Thoracic aorta (tissue), 2 donors: Measurements from ENCODE around the gene ATG10. TPM values are rescaled to one million over a fixed set of nuclear protein-coding genes. Genes with fewer than 3 reads are reported as not detected.
"Not testable (repeated sequence)": the region's sequence is repeated elsewhere in the genome, so short reads cannot be mapped to it uniquely, and the experiment has no call there.

Experiments
- ATAC-seq: fragments of 150-250 bp; one replicate; pipeline ENCODE4 v1.8.0; 2017; ENCODE audit warnings: low read depth; ENCODE audit not compliant: insufficient number of reproducible peaks, low FRiP score
- DNase-seq: peaks from one replicate; pipeline ENCODE4 v3.0.0-alpha.2; 2020; ENCODE audit warnings: low spot score
- H3K27ac ChIP-seq, 2 donors: fragments of 200-600 bp; sonication (generic); 1 replicate in 1 of 2; 2 replicates in 1 of 2; pipeline ENCODE4 v1.5.1; 2016; ENCODE audit warnings: mild to moderate bottlenecking in 2 of 2, moderate library complexity in 2 of 2
- H3K27me3 ChIP-seq: fragments of 200-600 bp; sonication (generic); replicated peaks from 2 replicates; pipeline ENCODE4 v1.6.0; 2016; ENCODE audit warnings: mild to moderate bottlenecking; ENCODE audit not compliant: insufficient read depth
- H3K36me3 ChIP-seq: fragments of 200-600 bp; sonication (generic); one replicate; pipeline ENCODE4 v1.5.1; 2016
- H3K4me1 ChIP-seq, 2 donors: fragments of 200-600 bp; sonication (generic); 1 replicate in 1 of 2; 2 replicates in 1 of 2; pipeline versions ENCODE4 v1.5.1 to v1.6.0; 2016; ENCODE audit warnings: low read depth in 2 of 2, mild to moderate bottlenecking in 1 of 2; ENCODE audit not compliant: control insufficient read depth in 1 of 2
- H3K4me3 ChIP-seq: fragments of 200-600 bp; sonication (generic); 2 replicates; pipeline ENCODE4 v1.5.1; 2016; ENCODE audit warnings: mild to moderate bottlenecking
- H3K9me3 ChIP-seq: fragments of 200-600 bp; sonication (generic); 2 replicates; pipeline ENCODE4 v1.5.1; 2016
- CTCF ChIP-seq: fragments of 200-600 bp; sonication (generic); IDR thresholded peaks from one replicate; pipeline ENCODE4 v1.5.1; 2019; ENCODE audit warnings: antibody characterized with exemption
- total RNA-seq, 2 donors: library from RNA; depleted of rRNA; stranded (reverse); fragments of >200 nt; gene quantifications; one replicate each; pipeline versions ENCODE4 v1.1.0 to v1.2.3, GENCODE V29; 2016

Gene ATG10
- total RNA-seq, 2 donors from 2014 or later: 5.7 to 9.9 TPM

- no peaks in the 10 kb centered on the region for H3K4me1 ChIP-seq
- TF ChIP-seq CTCF: no peak
- ATAC-seq: no peak
- H3K27ac ChIP-seq: no peak overlapping the region
- H3K4me3 ChIP-seq: no peak overlapping the region
- no peak for DNase-seq
- H3K36me3 ChIP-seq: no peaks in the 10 kb centered on the region
- H3K27me3 ChIP-seq: no peaks in the 10 kb centered on the region
- no peaks in the 10 kb centered on the region for H3K9me3 ChIP-seq
These were observed 23.6 kb downstream of the ATG10 start for GRCh38 chr5:81995407-81995806.

DNA sequence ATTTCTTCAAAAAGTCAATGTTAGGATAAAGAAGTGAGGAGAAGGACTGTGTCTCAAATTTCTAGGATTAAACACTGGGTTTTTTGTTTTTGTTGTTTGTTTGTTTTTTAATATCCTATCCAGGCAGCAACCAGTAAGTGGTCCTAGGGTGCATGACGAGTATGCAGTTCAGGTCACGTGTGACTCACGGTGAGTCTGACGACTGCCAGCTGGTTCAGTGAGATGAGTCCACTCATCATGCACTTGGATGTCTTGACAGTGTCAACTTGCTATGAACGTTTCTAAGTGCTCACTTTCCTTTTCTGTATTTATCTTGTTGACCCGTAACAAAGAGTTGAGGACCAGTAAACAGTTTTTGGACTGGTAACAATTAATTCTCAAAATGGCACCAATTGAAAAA lies 32.7 kb downstream of the ATG10 start:
- Histone ChIP-seq H3K27me3 (no peaks in the 10 kb centered on the region), H3K4me3 (no peak overlapping the region), H3K27ac (no peak overlapping the region), H3K36me3 (no peaks in the 10 kb centered on the region), H3K9me3 (no peaks in the 10 kb centered on the region), H3K4me1 (no peaks in the 10 kb centered on the region)
- no peak for DNase-seq
- no peak for TF ChIP-seq CTCF
- no peak for ATAC-seq

DNA sequence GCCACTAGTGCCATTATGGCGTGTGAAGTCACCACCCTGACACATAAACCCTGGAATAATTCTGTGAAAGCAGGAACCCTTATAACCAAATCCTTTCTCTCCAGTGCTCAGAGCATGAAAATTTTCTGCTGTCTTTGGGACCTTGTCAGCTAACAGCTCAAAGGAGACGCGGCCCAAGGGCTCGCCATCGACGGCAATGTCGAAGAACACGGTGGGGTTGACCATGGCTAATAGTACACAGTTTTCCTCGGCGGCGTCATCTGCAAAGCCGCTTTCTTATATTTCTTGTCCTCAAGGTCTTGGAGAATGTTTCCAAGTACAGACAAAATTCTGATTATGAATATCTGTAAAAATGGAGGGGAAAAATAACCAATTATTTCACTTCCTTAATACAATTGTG lies 38.0 kb downstream of the ATG10 start:
- H3K27me3 ChIP-seq, H3K36me3 ChIP-seq, H3K4me3 ChIP-seq, H3K27ac ChIP-seq, ATAC-seq, DNase-seq, H3K4me1 ChIP-seq, H3K9me3 ChIP-seq: not testable (repeated sequence)

DNA sequence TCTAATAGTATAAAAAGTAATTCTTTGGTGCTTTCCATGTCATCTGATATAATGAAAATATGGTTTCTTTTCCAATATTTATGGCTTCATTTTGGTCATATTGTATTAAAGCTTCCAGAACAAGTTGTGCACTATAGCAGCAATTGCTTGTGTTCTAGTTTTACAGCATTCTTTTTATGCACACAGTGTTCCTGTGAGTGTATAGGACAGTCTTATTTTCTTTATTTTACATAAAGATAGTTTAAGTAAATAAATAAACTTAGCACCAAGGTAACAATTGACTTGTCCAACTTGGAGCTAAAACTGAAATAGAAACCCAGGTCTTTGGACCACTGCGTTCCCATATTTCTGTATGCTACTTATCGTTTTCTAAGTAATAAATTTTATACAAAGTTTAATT lies 38.9 kb downstream of the ATG10 start:
- TF ChIP-seq CTCF: no peak
- Histone ChIP-seq H3K36me3 (no peaks in the 10 kb centered on the region), H3K4me3 (no peak overlapping the region), H3K27ac (no peak overlapping the region), H3K9me3 (no peaks in the 10 kb centered on the region), H3K4me1 (no peaks in the 10 kb centered on the region), H3K27me3 (no peaks in the 10 kb centered on the region)
- DNase-seq (no peak), ATAC-seq (no peak)

DNA sequence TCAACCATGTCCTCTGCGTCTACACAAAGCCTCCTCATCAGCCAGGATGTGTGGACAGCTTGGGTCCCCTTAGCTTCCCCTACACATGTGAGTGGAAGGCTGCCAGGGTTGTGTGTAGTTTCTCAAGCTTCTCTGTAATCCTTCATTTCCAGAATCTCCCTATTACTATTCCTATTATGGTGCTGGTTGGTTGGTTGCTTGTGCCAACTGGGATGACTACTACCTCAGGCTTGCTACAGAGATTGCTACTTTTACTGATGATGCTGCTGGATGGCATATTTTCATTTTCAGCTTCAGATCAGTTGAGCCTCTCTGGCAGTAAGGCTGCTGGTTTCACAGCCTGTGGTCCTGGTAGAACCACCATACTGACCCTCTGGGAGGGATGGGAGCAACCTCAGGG lies 39.9 kb downstream of the ATG10 start:
- Histone ChIP-seq H3K4me3 (no peak overlapping the region), H3K9me3 (no peaks in the 10 kb centered on the region), H3K36me3 (no peaks in the 10 kb centered on the region), H3K4me1 (no peaks in the 10 kb centered on the region), H3K27me3 (no peaks in the 10 kb centered on the region), H3K27ac (no peak overlapping the region)
- ATAC-seq (peak; percentile 88), DNase-seq (no peak)
- no peak for TF ChIP-seq CTCF

DNA sequence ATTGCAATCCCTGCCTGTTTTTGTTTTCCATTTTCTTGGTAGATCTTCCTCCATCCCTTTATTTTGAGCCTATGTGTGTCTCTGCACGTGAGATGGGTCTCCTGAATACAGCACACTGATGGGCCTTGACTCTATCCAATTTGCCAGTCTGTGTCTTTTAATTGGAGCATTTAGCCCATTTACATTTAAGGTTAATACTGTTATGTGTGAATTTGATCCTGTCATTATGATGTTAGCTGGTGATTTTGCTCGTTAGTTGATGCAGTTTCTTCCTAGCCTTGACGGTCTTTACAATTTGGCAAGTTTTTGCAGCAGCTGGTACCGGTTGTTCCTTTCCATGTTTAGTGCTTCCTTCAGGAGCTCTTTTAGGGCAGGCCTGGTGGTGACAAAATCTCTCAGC lies 42.8 kb downstream of the ATG10 start:
- ATAC-seq, DNase-seq, H3K27me3 ChIP-seq, H3K4me3 ChIP-seq, H3K9me3 ChIP-seq, H3K4me1 ChIP-seq, H3K36me3 ChIP-seq, H3K27ac ChIP-seq: not testable (repeated sequence)
